Measurements from ENCODE around the gene STARD10.

DNA sequence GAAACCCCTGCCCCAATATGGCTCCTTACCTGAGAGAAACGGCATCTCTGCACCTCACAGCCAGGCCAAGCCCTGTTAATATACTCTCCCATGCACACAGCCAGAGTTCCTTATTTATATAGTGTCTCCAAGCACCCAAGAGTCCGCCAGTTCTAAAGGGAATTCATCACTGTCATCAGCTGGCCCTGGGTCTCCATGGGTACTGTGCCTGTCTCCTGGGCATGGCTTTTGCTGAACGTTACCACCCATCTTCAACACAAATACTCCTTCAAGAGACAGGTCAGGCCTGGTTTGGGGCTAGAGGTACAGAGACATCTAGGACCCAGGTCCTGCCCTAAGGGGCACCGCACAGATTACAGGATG, 18.7 kb upstream of the STARD10 start:
- TF ChIP-seq, protein P1, sequence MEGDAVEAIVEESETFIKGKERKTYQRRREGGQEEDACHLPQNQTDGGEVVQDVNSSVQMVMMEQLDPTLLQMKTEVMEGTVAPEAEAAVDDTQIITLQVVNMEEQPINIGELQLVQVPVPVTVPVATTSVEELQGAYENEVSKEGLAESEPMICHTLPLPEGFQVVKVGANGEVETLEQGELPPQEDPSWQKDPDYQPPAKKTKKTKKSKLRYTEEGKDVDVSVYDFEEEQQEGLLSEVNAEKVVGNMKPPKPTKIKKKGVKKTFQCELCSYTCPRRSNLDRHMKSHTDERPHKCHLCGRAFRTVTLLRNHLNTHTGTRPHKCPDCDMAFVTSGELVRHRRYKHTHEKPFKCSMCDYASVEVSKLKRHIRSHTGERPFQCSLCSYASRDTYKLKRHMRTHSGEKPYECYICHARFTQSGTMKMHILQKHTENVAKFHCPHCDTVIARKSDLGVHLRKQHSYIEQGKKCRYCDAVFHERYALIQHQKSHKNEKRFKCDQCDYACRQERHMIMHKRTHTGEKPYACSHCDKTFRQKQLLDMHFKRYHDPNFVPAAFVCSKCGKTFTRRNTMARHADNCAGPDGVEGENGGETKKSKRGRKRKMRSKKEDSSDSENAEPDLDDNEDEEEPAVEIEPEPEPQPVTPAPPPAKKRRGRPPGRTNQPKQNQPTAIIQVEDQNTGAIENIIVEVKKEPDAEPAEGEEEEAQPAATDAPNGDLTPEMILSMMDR (IDR thresholded peaks at IDR 0.05): no peak
- TF ChIP-seq POLR2A (IDR thresholded peaks at IDR 0.05): no peak
